HepG2 (cell line): ENCODE data around the gene ODR4. TPM values are rescaled to one million over a fixed set of nuclear protein-coding genes. Genes with fewer than 3 reads are reported as not detected.

ENCODE experiments used
- ATAC-seq: fragments of 200-7000 bp; cut with Tn5 transposase; 3 replicates; pipeline ENCODE4 v1.9.1; 2020; ENCODE audit warnings: mild to moderate bottlenecking, moderate library complexity
- BruUV-seq: library from RNA; stranded (reverse); fragments of 400-500 nt; replicated peaks from 2 replicates; lab custom pipeline; 2021; lab: Mats Ljungman, UMichigan
- CTCF ChIA-PET: fragments of 300-600 bp; formaldehyde crosslinking; extraction: SDS; loops from one replicate; lab custom pipeline; 2021; ENCODE audit warnings: low total read pairs, inconsistent platforms, low intra/inter-chr PET ratio; lab: Yijun Ruan, JAX
- POLR2A ChIA-PET: fragments of 350-600 bp; sonication (Branson Sonifier 250); formaldehyde crosslinking; loops from one replicate; lab custom pipeline; 2020; ENCODE audit warnings: antibody characterized with exemption, inconsistent platforms; lab: Yijun Ruan, JAX
- DNase-seq: peaks from one replicate; pipeline ENCODE4 v3.0.0-alpha.2; 2015; ENCODE audit warnings: low spot score
- FAIRE-seq: peaks from 3 replicates; lab custom pipeline; 2011; peaks lifted over from hg19 to GRCh38; lab: Jason Lieb, UNC
- H2AFZ ChIP-seq: one replicate; pipeline ENCODE4 v1.6.1; 2011; ENCODE audit warnings: low read length, inconsistent platforms
- H3K27ac ChIP-seq: fragments of 300-600 bp; 3 replicates; pipeline ENCODE4 v1.8.0; 2011; ENCODE audit warnings: mixed run types, mild to moderate bottlenecking, mixed read lengths, low read length, inconsistent platforms; ENCODE audit not compliant: insufficient read depth; ENCODE audit errors: extremely low read length
- H3K27me3 ChIP-seq, 2 experiments: fragments of 200-600 bp in 1 of 2; 2 replicates in 1 of 2; 3 replicates in 1 of 2; pipeline versions ENCODE4 v1.6.0 to v1.8.0; 2011; ENCODE audit warnings: low read length in 2 of 2, mild to moderate bottlenecking in 2 of 2, moderate library complexity in 2 of 2, inconsistent platforms in 1 of 2; ENCODE audit not compliant: insufficient read depth in 2 of 2, control insufficient read depth in 1 of 2
- H3K36me3 ChIP-seq, 2 experiments: fragments of 200-600 bp in 1 of 2; replicated peaks in 1 of 2; 2 replicates in 1 of 2; 3 replicates in 1 of 2; pipeline versions ENCODE4 v1.5.1 to v1.8.0; 2011; ENCODE audit warnings: low read length in 2 of 2, inconsistent platforms in 1 of 2; ENCODE audit not compliant: insufficient read depth in 2 of 2, control insufficient read depth in 1 of 2
- H3K4me1 ChIP-seq: 2 replicates; pipeline ENCODE4 v1.5.1; 2012; ENCODE audit warnings: low read length, inconsistent platforms; ENCODE audit not compliant: insufficient read depth
- H3K4me2 ChIP-seq: 2 replicates; pipeline ENCODE4 v1.6.0; 2011; ENCODE audit warnings: low read depth, low read length, inconsistent platforms
- H3K4me3 ChIP-seq, 3 experiments: fragments of 200-600 bp in 1 of 3; sonication (generic), shearing (Covaris generic) in 1 of 3; replicated peaks in 1 of 3; 2 replicates each; pipeline ENCODE4 v1.5.1; 2011 to 2016; ENCODE audit warnings: low read length in 3 of 3, inconsistent platforms in 2 of 3, low read depth in 2 of 3, mild to moderate bottlenecking in 2 of 3, control low read depth in 1 of 3, mixed read lengths in 1 of 3; ENCODE audit not compliant: insufficient read depth in 1 of 3
- H3K79me2 ChIP-seq: one replicate; pipeline ENCODE4 v1.6.1; 2011; ENCODE audit warnings: low read length, inconsistent platforms; ENCODE audit not compliant: insufficient read depth
- H3K9ac ChIP-seq: 2 replicates; pipeline ENCODE4 v1.6.0; 2011; ENCODE audit warnings: mild to moderate bottlenecking, low read depth, low read length, inconsistent platforms; ENCODE audit not compliant: insufficient read depth
- H3K9me3 ChIP-seq: 2 replicates; pipeline ENCODE4 v1.5.1; 2012; ENCODE audit warnings: mild to moderate bottlenecking, low read length
- H4K20me1 ChIP-seq: 2 replicates; pipeline ENCODE4 v1.6.0; 2011; ENCODE audit warnings: inconsistent platforms, mild to moderate bottlenecking, low read length, moderate library complexity; ENCODE audit not compliant: insufficient read depth
- ATM ChIP-seq: fragments of 450-650 bp; IDR thresholded peaks from 2 replicates; pipeline ENCODE4 v1.7.1; 2017; ENCODE audit warnings: mild to moderate bottlenecking, borderline replicate concordance
- CBX5 ChIP-seq: sonication (generic); formaldehyde crosslinking; IDR thresholded peaks from 2 replicates; pipeline ENCODE4 v1.4.0; 2020; ENCODE audit warnings: missing genetic modification reagents, borderline replicate concordance
- HNRNPUL1 ChIP-seq: fragments of 200-400 bp; formaldehyde crosslinking; IDR thresholded peaks from 2 replicates; pipeline ENCODE4 v1.6.1; 2017; ENCODE audit warnings: low read depth, mild to moderate bottlenecking, low read length, moderate library complexity
- KDM2A ChIP-seq: sonication (generic); formaldehyde crosslinking; IDR thresholded peaks from 2 replicates; pipeline ENCODE4 v1.4.0; 2020; ENCODE audit warnings: low read depth, missing genetic modification reagents, borderline replicate concordance
- KLF15 ChIP-seq: sonication (generic); formaldehyde crosslinking; IDR thresholded peaks from 2 replicates; pipeline ENCODE4 v1.8.1; 2023; ENCODE audit warnings: borderline replicate concordance, mild to moderate bottlenecking, inconsistent platforms, missing genetic modification reagents, mixed read lengths
- MIER3 ChIP-seq: IDR thresholded peaks from 2 replicates; pipeline ENCODE4 v1.6.1; 2016; ENCODE audit warnings: missing compliant biosample characterization, borderline replicate concordance
- NCOA5 ChIP-seq: sonication (generic); formaldehyde crosslinking; IDR thresholded peaks from 2 replicates; pipeline ENCODE4 v1.4.0; 2020; ENCODE audit warnings: missing genetic modification reagents
- RXRB ChIP-seq: IDR thresholded peaks from 2 replicates; pipeline ENCODE4 v1.6.1; 2016; ENCODE audit warnings: borderline replicate concordance, missing genetic modification reagents, missing compliant biosample characterization
- SMAD3 ChIP-seq: sonication (generic); formaldehyde crosslinking; IDR thresholded peaks from 2 replicates; pipeline ENCODE4 v1.4.0; 2020; ENCODE audit warnings: missing genetic modification reagents
- ZBTB3 ChIP-seq: sonication (generic); formaldehyde crosslinking; IDR thresholded peaks from 2 replicates; pipeline ENCODE4 v1.4.0; 2020; ENCODE audit warnings: low read depth, mild to moderate bottlenecking, moderate library complexity, missing genetic modification reagents, borderline replicate concordance
- ZMAT3 ChIP-seq: sonication (generic); formaldehyde crosslinking; conservative IDR thresholded peaks from 2 replicates; pipeline ENCODE4 v1.7.0; 2021; ENCODE audit warnings: missing genetic modification reagents
- ZNF20 ChIP-seq: sonication (generic); formaldehyde crosslinking; IDR thresholded peaks from 2 replicates; pipeline ENCODE4 v1.4.0; 2020; ENCODE audit warnings: mild to moderate bottlenecking, moderate library complexity, missing genetic modification reagents
- ZNF225 ChIP-seq: sonication (generic); formaldehyde crosslinking; IDR thresholded peaks from 2 replicates; pipeline ENCODE4 v1.4.0; 2020; ENCODE audit warnings: mild to moderate bottlenecking, missing genetic modification reagents
- ZNF652 ChIP-seq: IDR thresholded peaks from 2 replicates; pipeline ENCODE4 v1.6.1; 2016; ENCODE audit warnings: low read depth, borderline replicate concordance
- ZSCAN9 ChIP-seq: IDR thresholded peaks from 2 replicates; pipeline ENCODE4 v1.6.1; 2016; ENCODE audit warnings: borderline replicate concordance
- WGBS: methylation state at CpG from one replicate; pipeline ENCODE4 v1.1.6; 2017; ENCODE audit warnings: low lambda C conversion rate; 5-methylcytosine and 5-hydroxymethylcytosine counted together
- in situ Hi-C: cut with HindIII; loops from 2 replicates; pipeline ENCODE4 v1.10.0; 2017; ENCODE audit warnings: low pct_unique_long_range_greater_than_20kb; ENCODE audit not compliant: extremely low pct_ligation_motif_present
- intact Hi-C: fragments of 100-400 bp; cut with micrococcal nuclease; formaldehyde crosslinking; loops from one replicate; pipeline ENCODE4 v1.10.0; 2022; ENCODE audit not compliant: unreplicated experiment
- polyA plus RNA-seq, 8 experiments: library from polyadenylated mRNA; depleted of rRNA in 3 of 8; stranded (reverse) in 7 of 8; unstranded in 1 of 8; fragments of >200 nt; fragmentation: Illumina TruSeq in 4 of 8; extraction: Trizol in 4 of 8; gene quantifications; 2 replicates each; pipeline versions ENCODE4 v1.2.1 to v1.2.3, GENCODE V29; 2011 to 2016; ENCODE audit warnings: low read depth in 4 of 8, missing spikeins in 1 of 8, mixed read lengths in 1 of 8; ENCODE audit not compliant: insufficient read depth in 1 of 8
- total RNA-seq, 5 experiments: library from RNA; depleted of rRNA; stranded (reverse); fragments of >200 nt; fragmentation: Illumina TruSeq; extraction: Trizol; gene quantifications; 2 replicates each; pipeline ENCODE4 v1.2.3, GENCODE V29; 2016; ENCODE audit warnings: low read depth in 1 of 5
- TF ChIP-seq, protein P1 (sequence below): sonication (generic); formaldehyde crosslinking; IDR thresholded peaks from 2 replicates; pipeline ENCODE4 v1.5.0; 2020; ENCODE audit warnings: mild to moderate bottlenecking, low read depth, missing genetic modification reagents, borderline replicate concordance
- TF ChIP-seq, protein P2 (sequence below): sonication (generic); formaldehyde crosslinking; IDR thresholded peaks from 2 replicates; pipeline ENCODE4 v1.4.0; 2020; ENCODE audit warnings: mild to moderate bottlenecking, missing genetic modification reagents, borderline replicate concordance
- TF ChIP-seq, protein P3 (sequence below): sonication (generic); formaldehyde crosslinking; IDR thresholded peaks from 2 replicates; pipeline ENCODE4 v1.4.0; 2020; ENCODE audit warnings: mild to moderate bottlenecking, missing genetic modification reagents
- TF ChIP-seq, protein P4 (sequence below): sonication (generic); formaldehyde crosslinking; IDR thresholded peaks from 2 replicates; pipeline ENCODE4 v1.4.0; 2020; ENCODE audit warnings: missing genetic modification reagents
- TF ChIP-seq, protein P5 (sequence below): sonication (generic); formaldehyde crosslinking; conservative IDR thresholded peaks from 2 replicates; pipeline ENCODE4 v1.5.0; 2020; ENCODE audit warnings: missing genetic modification reagents

ODR4 gene
- total and polyA plus RNA-seq, 2 of the 13 experiments (the other 11 are each of a cell fraction or from before 2014, with no cell fraction given), result 16.3 to 22.0 TPM

DNA sequence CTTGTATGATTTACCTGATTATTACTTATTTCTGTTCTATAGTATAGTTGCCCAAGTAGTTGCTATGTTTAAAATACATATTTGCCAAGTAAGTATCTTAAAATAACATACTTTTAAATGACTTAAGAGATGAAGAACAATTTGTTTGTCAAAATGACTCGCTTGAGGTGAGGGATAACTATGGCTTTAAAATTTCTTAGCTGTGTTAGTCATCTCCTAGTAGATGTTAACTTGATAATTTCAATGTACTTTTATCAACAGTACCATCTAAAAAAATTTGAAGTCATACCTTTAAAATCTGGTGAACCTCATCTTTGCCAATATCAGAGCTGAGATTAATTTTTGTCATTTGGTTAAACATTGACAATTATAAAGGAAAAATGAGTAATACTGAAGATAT is 37.7 kb downstream of the ODR4 start (continued):
- TF ChIP-seq, protein P1, sequence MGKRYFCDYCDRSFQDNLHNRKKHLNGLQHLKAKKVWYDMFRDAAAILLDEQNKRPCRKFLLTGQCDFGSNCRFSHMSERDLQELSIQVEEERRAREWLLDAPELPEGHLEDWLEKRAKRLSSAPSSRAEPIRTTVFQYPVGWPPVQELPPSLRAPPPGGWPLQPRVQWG (CRISPR knock-in tag), result no peak
- TF ChIP-seq ATM (no peak), ZMAT3 (CRISPR knock-in tag) (no peak), ZNF20 (CRISPR knock-in tag) (no peak)
- TF ChIP-seq, protein P2, sequence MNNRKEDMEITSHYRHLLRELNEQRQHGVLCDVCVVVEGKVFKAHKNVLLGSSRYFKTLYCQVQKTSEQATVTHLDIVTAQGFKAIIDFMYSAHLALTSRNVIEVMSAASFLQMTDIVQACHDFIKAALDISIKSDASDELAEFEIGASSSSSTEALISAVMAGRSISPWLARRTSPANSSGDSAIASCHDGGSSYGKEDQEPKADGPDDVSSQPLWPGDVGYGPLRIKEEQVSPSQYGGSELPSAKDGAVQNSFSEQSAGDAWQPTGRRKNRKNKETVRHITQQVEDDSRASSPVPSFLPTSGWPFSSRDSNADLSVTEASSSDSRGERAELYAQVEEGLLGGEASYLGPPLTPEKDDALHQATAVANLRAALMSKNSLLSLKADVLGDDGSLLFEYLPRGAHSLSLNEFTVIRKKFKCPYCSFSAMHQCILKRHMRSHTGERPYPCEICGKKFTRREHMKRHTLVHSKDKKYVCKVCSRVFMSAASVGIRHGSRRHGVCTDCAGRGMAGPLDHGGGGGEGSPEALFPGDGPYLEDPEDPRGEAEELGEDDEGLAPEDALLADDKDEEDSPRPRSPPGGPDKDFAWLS, result no peak
- TF ChIP-seq, protein P3, sequence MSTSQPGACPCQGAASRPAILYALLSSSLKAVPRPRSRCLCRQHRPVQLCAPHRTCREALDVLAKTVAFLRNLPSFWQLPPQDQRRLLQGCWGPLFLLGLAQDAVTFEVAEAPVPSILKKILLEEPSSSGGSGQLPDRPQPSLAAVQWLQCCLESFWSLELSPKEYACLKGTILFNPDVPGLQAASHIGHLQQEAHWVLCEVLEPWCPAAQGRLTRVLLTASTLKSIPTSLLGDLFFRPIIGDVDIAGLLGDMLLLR (CRISPR knock-in tag), result no peak

DNA sequence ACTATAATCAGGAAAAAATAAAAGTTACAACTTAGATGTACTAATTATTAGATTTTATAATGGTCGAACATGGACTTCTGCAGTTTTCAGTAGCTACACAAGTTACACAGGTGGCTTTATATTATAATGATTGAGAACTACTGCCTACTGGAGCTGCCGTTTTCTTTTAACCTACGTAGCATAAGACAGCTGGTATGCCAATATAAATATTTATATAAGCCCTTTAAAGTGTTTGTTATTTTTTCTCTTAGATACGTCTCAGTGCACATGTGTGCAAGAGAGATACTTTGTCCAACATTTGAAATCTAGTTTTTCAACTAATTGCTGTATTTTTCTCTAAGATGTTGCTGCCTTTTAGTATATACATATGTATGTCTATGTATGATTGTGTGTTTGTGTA is 42.9 kb downstream of the ODR4 start:
- ATAC-seq (no peak), FAIRE-seq (no peak), DNase-seq (no peak)
- CTCF ChIA-PET, result no interaction called here
- POLR2A ChIA-PET, result no interaction called here
- no peak overlapping the region for H3K27ac ChIP-seq
- no peaks in the 10 kb centered on the region for H3K4me1 ChIP-seq
- H3K27me3 ChIP-seq, result no peaks in the 10 kb centered on the region
- no peaks in the 10 kb centered on the region for H3K9me3 ChIP-seq
- H3K36me3 ChIP-seq, result peaks cover 0 to 9% of the 10 kb centered on the region in 2 experiments; a peak in 2 of 5 replicates
- in situ Hi-C loops (no loop called here), intact Hi-C loops (no loop called here)
- no peak overlapping the region for H3K9ac ChIP-seq
- 92% methylated on average over 4 of the region's 4 CpGs for WGBS
- no peaks in the 10 kb centered on the region for H4K20me1 ChIP-seq
- H3K4me2 ChIP-seq, result no peak overlapping the region
- H3K4me3 ChIP-seq, result no peak overlapping the region
- no peak overlapping the region for H2AFZ ChIP-seq
- no TSS peak for BruUV-seq
- H3K79me2 ChIP-seq, result no peaks in the 10 kb centered on the region
- TF ChIP-seq ZBTB3 (CRISPR knock-in tag), result no peak
- TF ChIP-seq HNRNPUL1, result no peak
- TF ChIP-seq ZNF225 (CRISPR knock-in tag), result no peak
- no peak for TF ChIP-seq NCOA5 (CRISPR knock-in tag)
- TF ChIP-seq CBX5 (CRISPR knock-in tag), result no peak
- TF ChIP-seq ZNF652 (CRISPR knock-in tag), result no peak
- TF ChIP-seq SMAD3, result no peak
- no peak for TF ChIP-seq KLF15 (CRISPR knock-in tag)
- TF ChIP-seq, protein P4, sequence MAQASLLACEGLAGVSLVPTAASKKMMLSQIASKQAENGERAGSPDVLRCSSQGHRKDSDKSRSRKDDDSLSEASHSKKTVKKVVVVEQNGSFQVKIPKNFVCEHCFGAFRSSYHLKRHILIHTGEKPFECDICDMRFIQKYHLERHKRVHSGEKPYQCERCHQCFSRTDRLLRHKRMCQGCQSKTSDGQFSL (CRISPR knock-in tag), result no peak
- no peak for TF ChIP-seq KDM2A (CRISPR knock-in tag)
- no peak for TF ChIP-seq MIER3 (CRISPR knock-in tag)
- no peak for TF ChIP-seq RXRB
- TF ChIP-seq, protein P5, sequence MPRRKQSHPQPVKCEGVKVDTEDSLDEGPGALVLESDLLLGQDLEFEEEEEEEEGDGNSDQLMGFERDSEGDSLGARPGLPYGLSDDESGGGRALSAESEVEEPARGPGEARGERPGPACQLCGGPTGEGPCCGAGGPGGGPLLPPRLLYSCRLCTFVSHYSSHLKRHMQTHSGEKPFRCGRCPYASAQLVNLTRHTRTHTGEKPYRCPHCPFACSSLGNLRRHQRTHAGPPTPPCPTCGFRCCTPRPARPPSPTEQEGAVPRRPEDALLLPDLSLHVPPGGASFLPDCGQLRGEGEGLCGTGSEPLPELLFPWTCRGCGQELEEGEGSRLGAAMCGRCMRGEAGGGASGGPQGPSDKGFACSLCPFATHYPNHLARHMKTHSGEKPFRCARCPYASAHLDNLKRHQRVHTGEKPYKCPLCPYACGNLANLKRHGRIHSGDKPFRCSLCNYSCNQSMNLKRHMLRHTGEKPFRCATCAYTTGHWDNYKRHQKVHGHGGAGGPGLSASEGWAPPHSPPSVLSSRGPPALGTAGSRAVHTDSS (CRISPR knock-in tag), result no peak
- no peak for TF ChIP-seq ZSCAN9
